Umbilical cord (tissue), 1 donor: ENCODE results near the gene ADPGK. TPM values are rescaled to one million over a fixed set of nuclear protein-coding genes. Genes with fewer than 3 reads are reported as not detected.

Experiments used
- total RNA-seq: library from RNA; depleted of rRNA; stranded (reverse); fragments of >200 nt; gene quantifications from one replicate; pipeline ENCODE4 v1.2.3, GENCODE V29; 2014; ENCODE audit warnings: low replicate concordance; ENCODE audit not compliant: insufficient read depth

The ADPGK gene
- total RNA-seq, 1 donor from 2014 or later = 56.3 TPM

Other genes with a start within 250 kb of the ADPGK start
- not detected for gene GOLGA6B, start 129.1 kb downstream of the ADPGK start, total RNA-seq
- gene HIGD2B, start 97.6 kb downstream of the ADPGK start, total RNA-seq = not detected
- 35.6 TPM for gene BBS4, start 97.6 kb downstream of the ADPGK start, total RNA-seq